ENCODE results near the gene DIPK1B. TPM values are rescaled to one million over a fixed set of nuclear protein-coding genes. Genes with fewer than 3 reads are reported as not detected.
A peak's percentile ranks its signal among the peaks of the same experiment; 100 is the strongest.

DIPK1B gene
- total RNA-seq, 1 experiment from 2014 or later: 26.3 TPM

DNA sequence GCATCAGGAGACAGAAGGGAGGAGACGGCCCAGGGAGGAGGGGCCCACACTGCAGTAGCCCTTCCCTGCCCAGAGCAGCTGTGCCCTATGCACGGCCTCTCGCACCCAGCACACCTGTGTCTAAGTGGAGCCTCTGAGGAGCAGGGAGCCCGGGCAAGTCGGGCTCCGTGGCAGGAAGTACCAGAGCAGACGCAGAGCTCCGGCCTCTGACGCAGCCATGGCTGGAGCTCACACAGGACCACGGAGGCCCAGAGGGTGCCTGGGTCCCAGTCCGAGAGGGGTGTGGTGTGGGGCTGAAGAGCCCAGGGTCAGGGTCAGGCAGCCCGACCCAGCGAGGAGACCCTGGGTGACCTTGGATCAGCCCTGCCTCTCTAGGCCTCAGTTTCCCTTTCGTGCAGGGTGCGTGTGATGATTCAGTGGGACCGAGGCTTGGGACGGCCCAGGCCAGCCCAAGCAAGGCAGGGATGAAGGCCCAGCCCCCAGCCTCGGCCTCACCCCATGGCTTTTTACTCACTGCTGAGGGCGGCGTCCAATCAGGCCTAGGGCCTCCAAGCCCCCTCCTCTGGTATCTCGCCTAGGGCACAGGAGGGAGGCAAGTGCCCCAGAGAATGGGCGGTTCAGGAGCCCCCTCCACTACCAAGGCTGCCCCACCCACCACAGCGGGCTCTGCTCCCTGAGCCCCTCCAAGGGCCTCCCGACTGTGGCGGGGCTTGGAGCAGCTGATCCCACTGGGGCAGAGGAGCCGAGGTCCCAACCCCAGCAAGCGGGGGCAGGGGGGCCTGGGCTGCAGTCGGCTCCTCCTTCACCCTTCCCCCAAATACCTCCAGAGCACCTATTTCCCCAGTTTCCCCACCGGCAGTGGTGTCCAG lies 20.8 kb upstream of the DIPK1B start:
- H3K79me2 ChIP-seq (ENCODE audit: low read length): peaks cover 3% of the 10 kb centered on the region
- no peak overlapping the region for H2AFZ ChIP-seq (ENCODE audit: low read length)
- CTCF ChIA-PET: no interaction called here
- ATAC-seq (no peak), DNase-seq (no peak)
- H3K9me2 ChIP-seq (replicated peaks; ENCODE audit: low read length): no peaks in the 10 kb centered on the region
- no peaks in the 10 kb centered on the region for H4K20me1 ChIP-seq (ENCODE audit: low read length)
- no peaks in the 10 kb centered on the region for H3K9me3 ChIP-seq (ENCODE audit: low read length)
- no peaks in the 10 kb centered on the region for H3K27me3 ChIP-seq (ENCODE audit: low read length)
- no peak overlapping the region for H3K27ac ChIP-seq (ENCODE audit: low read length)
- no peaks in the 10 kb centered on the region for H3K36me3 ChIP-seq (ENCODE audit: low read depth, low read length)
- peaks cover 41% of the 10 kb centered on the region for H3K4me1 ChIP-seq (ENCODE audit: insufficient read depth, low read length)
- intact Hi-C loops (cut with micrococcal nuclease): loop anchor here (5.0 kb wide), 1 partner anchor 204 kb away; no protein-coding TSS in a partner anchor
- TF ChIP-seq EZH2 (IDR thresholded peaks at IDR 0.05; ENCODE audit: low read length, unreplicated experiment) (no peak), EZH2phosphoT487 (IDR thresholded peaks at IDR 0.05; ENCODE audit: borderline replicate concordance, low read length) (no peak)
- TF ChIP-seq, protein P1, sequence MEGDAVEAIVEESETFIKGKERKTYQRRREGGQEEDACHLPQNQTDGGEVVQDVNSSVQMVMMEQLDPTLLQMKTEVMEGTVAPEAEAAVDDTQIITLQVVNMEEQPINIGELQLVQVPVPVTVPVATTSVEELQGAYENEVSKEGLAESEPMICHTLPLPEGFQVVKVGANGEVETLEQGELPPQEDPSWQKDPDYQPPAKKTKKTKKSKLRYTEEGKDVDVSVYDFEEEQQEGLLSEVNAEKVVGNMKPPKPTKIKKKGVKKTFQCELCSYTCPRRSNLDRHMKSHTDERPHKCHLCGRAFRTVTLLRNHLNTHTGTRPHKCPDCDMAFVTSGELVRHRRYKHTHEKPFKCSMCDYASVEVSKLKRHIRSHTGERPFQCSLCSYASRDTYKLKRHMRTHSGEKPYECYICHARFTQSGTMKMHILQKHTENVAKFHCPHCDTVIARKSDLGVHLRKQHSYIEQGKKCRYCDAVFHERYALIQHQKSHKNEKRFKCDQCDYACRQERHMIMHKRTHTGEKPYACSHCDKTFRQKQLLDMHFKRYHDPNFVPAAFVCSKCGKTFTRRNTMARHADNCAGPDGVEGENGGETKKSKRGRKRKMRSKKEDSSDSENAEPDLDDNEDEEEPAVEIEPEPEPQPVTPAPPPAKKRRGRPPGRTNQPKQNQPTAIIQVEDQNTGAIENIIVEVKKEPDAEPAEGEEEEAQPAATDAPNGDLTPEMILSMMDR (conservative IDR thresholded peaks at IDR 0.05; ENCODE audit: low read depth, low read length): no peak
- POLR2A ChIA-PET (ENCODE audit: unreplicated experiment): no interaction called here
- no peak overlapping the region for H3K9ac ChIP-seq (ENCODE audit: low read length)
- H3F3A ChIP-seq (ENCODE audit: low read length, unreplicated experiment): no peaks in the 10 kb centered on the region
- BruUV-seq (replicated peaks): no TSS peak
- no peak overlapping the region for H3K4me3 ChIP-seq (ENCODE audit: low read length)
- H3K4me2 ChIP-seq (ENCODE audit: low read length): no peak overlapping the region

DNA sequence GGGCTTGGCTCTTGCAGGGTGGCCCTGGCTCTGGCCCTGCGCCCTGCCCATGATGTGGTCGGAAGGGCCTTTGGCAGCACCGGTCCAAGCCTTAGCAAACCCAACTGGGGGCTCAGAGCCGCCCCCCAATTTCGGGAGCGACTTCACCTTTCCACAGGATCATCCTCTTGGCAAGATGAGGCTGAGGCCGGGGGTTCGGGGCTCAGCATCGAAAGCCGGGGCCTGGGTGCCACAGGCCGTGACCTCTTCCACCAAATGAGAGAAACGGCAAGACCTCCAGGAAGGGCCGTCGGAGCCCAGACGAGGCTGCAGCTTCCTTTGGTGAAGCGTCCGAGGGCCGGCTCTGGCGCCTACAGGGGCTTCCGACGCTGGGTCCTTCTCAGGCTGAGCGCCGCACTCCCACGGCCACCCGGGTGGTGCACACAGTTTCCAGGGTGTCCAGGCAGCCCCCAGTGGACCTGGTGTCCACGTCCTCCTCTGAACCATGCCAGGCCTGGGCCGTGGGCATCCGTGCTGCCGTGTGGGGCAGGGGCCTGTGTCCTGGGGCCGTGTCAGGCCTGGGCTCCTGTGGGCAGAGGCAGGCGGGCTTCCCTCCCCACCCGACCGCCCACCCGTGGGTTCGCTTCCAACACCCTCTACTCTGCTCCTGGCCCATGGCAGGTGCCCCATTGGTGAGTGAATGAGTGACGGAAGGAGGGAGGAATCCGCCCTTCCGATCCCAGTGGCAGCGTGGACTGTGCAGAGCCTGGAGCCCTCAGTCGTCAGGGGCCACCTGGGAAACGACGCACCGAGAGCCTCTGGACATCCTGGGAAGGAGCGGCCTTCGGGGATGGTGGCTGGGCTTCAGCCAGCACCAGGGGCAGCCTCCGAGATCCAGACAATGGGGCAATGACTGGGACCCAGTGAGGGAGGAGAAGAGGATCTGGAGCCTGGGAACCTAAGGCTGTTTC lies 19.9 kb upstream of the DIPK1B start:
- Histone ChIP-seq H3K36me3 (ENCODE audit: low read depth, low read length) (no peaks in the 10 kb centered on the region), H3K79me2 (ENCODE audit: low read length) (no peaks in the 10 kb centered on the region), H2AFZ (ENCODE audit: low read length) (no peak overlapping the region), H3K4me2 (ENCODE audit: low read length) (0 out of 2 replicates have a peak overlapping the region, but pooled peaks have one; percentile 75), H3K9me3 (ENCODE audit: low read length) (no peaks in the 10 kb centered on the region), H3K27me3 (ENCODE audit: low read length) (no peaks in the 10 kb centered on the region), H3K9me2 (replicated peaks; ENCODE audit: low read length) (no peaks in the 10 kb centered on the region), H3F3A (ENCODE audit: low read length, unreplicated experiment) (no peaks in the 10 kb centered on the region), H4K20me1 (ENCODE audit: low read length) (no peaks in the 10 kb centered on the region), H3K27ac (ENCODE audit: low read length) (no peak overlapping the region), H3K4me1 (ENCODE audit: insufficient read depth, low read length) (peaks cover 41% of the 10 kb centered on the region), H3K4me3 (ENCODE audit: low read length) (no peak overlapping the region), H3K9ac (ENCODE audit: low read length) (no peak overlapping the region)
- BruUV-seq (replicated peaks): no TSS peak
- DNase-seq: no peak
- ChIA-PET POLR2A (ENCODE audit: unreplicated experiment) (no interaction called here), CTCF (no interaction called here)
- no peak for ATAC-seq
- TF ChIP-seq EZH2phosphoT487 (IDR thresholded peaks at IDR 0.05; ENCODE audit: borderline replicate concordance, low read length) (no peak), EZH2 (IDR thresholded peaks at IDR 0.05; ENCODE audit: low read length, unreplicated experiment) (no peak)
- TF ChIP-seq, protein P1 (conservative IDR thresholded peaks at IDR 0.05; ENCODE audit: low read depth, low read length): no peak
- intact Hi-C loops (cut with micrococcal nuclease): loop anchor here (5.0 kb wide), 1 partner anchor 205 kb away; no protein-coding TSS in a partner anchor
